ACC112 (cell line): ENCODE measurements around the gene NOTO.

Experiments used
- H2AFZ ChIP-seq: fragments of 200-600 bp; sonication (generic); one replicate; pipeline ENCODE4 v1.6.0; 2017; ENCODE audit warnings: antibody characterized with exemption, low read length; ENCODE audit not compliant: unreplicated experiment
- H3K27ac ChIP-seq: fragments of 200-600 bp; sonication (generic); 2 replicates; pipeline ENCODE4 v1.5.1; 2014; ENCODE audit warnings: low read depth, mild to moderate bottlenecking, antibody characterized with exemption, low read length, moderate library complexity
- H3K27me3 ChIP-seq: fragments of 200-600 bp; sonication (generic); 2 replicates; pipeline ENCODE4 v1.6.1; 2014; ENCODE audit warnings: mild to moderate bottlenecking, antibody characterized with exemption, low read length, moderate library complexity, mixed read lengths; ENCODE audit not compliant: insufficient read depth
- H3K36me3 ChIP-seq: fragments of 200-600 bp; sonication (generic); 2 replicates; pipeline ENCODE4 v1.6.1; 2016; ENCODE audit warnings: mild to moderate bottlenecking, antibody characterized with exemption, low read length, moderate library complexity, mixed read lengths; ENCODE audit not compliant: insufficient read depth
- H3K4me1 ChIP-seq: fragments of 200-600 bp; sonication (generic); one replicate; pipeline ENCODE4 v1.6.1; 2016; ENCODE audit warnings: low read length, mixed read lengths; ENCODE audit not compliant: insufficient read depth, unreplicated experiment, control insufficient read depth
- H3K4me3 ChIP-seq: fragments of 200-600 bp; sonication (generic); 2 replicates; pipeline ENCODE4 v1.5.1; 2014; ENCODE audit warnings: mild to moderate bottlenecking, low read depth, low read length
- H3K79me2 ChIP-seq: fragments of 200-600 bp; sonication (generic); one replicate; pipeline ENCODE4 v1.6.0; 2016; ENCODE audit warnings: low read length; ENCODE audit not compliant: control insufficient read depth, unreplicated experiment, insufficient read depth

NOTO gene

GRCh38 chr2:73235315-73236028 lies 33.1 kb downstream of the NOTO start:
- no peak overlapping the region for H2AFZ ChIP-seq
- H3K27me3 ChIP-seq: no peaks in the 10 kb centered on the region
- peak overlapping the region; percentile 85 for H3K4me3 ChIP-seq
- peaks cover 4% of the 10 kb centered on the region for H3K36me3 ChIP-seq
- peaks cover 40% of the 10 kb centered on the region for H3K4me1 ChIP-seq
- peaks cover 63% of the 10 kb centered on the region for H3K79me2 ChIP-seq
- H3K27ac ChIP-seq: no peak overlapping the region

GRCh38 chr2:73237168-73237567 lies 34.8 kb downstream of the NOTO start:
- peaks cover 74% of the 10 kb centered on the region for H3K79me2 ChIP-seq
- no peaks in the 10 kb centered on the region for H3K27me3 ChIP-seq
- peaks cover 12% of the 10 kb centered on the region for H3K36me3 ChIP-seq
- no peak overlapping the region for H3K27ac ChIP-seq
- H2AFZ ChIP-seq: no peak overlapping the region
- H3K4me3 ChIP-seq: no peak overlapping the region
- peaks cover 40% of the 10 kb centered on the region for H3K4me1 ChIP-seq

GRCh38 chr2:73238149-73238548 lies 35.8 kb downstream of the NOTO start:
- Histone ChIP-seq H3K4me1 (peaks cover 40% of the 10 kb centered on the region), H3K36me3 (peaks cover 19% of the 10 kb centered on the region), H2AFZ (no peak overlapping the region), H3K27me3 (no peaks in the 10 kb centered on the region), H3K4me3 (no peak overlapping the region), H3K27ac (peak overlapping the region; percentile 17; the same call in 1 of the 2 replicates), H3K79me2 (peaks cover 82% of the 10 kb centered on the region)

- Histone ChIP-seq H3K27me3 (no peaks in the 10 kb centered on the region), H2AFZ (no peak overlapping the region), H3K36me3 (peaks cover 25% of the 10 kb centered on the region), H3K27ac (no peak overlapping the region), H3K79me2 (peaks cover 87% of the 10 kb centered on the region), H3K4me1 (peaks cover 40% of the 10 kb centered on the region), H3K4me3 (no peak overlapping the region)
Observed at GRCh38 chr2:73238976-73239375, 36.6 kb downstream of the NOTO start.

- Histone ChIP-seq H3K79me2 (peaks cover 88% of the 10 kb centered on the region), H2AFZ (no peak overlapping the region), H3K36me3 (peaks cover 25% of the 10 kb centered on the region), H3K27ac (peak overlapping the region; percentile 54), H3K27me3 (no peaks in the 10 kb centered on the region), H3K4me1 (peaks cover 40% of the 10 kb centered on the region), H3K4me3 (peak overlapping the region; percentile 13; the same call in 1 of the 2 replicates)
Observed at GRCh38 chr2:73239776-73240175, 37.4 kb downstream of the NOTO start.

- H3K4me1 ChIP-seq: peaks cover 14% of the 10 kb centered on the region
- H3K36me3 ChIP-seq: peaks cover 39% of the 10 kb centered on the region
- no peak overlapping the region for H2AFZ ChIP-seq
- no peak overlapping the region for H3K4me3 ChIP-seq
- no peak overlapping the region for H3K27ac ChIP-seq
- H3K79me2 ChIP-seq: peaks cover 54% of the 10 kb centered on the region
- H3K27me3 ChIP-seq: no peaks in the 10 kb centered on the region
Observed at GRCh38 chr2:73243884-73244570, 41.7 kb downstream of the NOTO start.

- no peak overlapping the region for H2AFZ ChIP-seq
- H3K4me3 ChIP-seq: no peak overlapping the region
- H3K4me1 ChIP-seq: peaks cover 8% of the 10 kb centered on the region
- H3K79me2 ChIP-seq: peaks cover 49% of the 10 kb centered on the region
- H3K27me3 ChIP-seq: no peaks in the 10 kb centered on the region
- no peak overlapping the region for H3K27ac ChIP-seq
- peaks cover 43% of the 10 kb centered on the region for H3K36me3 ChIP-seq
Observed at GRCh38 chr2:73244580-73244979, 42.2 kb downstream of the NOTO start.

- no peak overlapping the region for H3K4me3 ChIP-seq
- no peak overlapping the region for H2AFZ ChIP-seq
- H3K36me3 ChIP-seq: peaks cover 45% of the 10 kb centered on the region
- H3K27me3 ChIP-seq: no peaks in the 10 kb centered on the region
- H3K4me1 ChIP-seq: no peaks in the 10 kb centered on the region
- H3K27ac ChIP-seq: no peak overlapping the region
- H3K79me2 ChIP-seq: peaks cover 30% of the 10 kb centered on the region
Observed at GRCh38 chr2:73246850-73247249, 44.5 kb downstream of the NOTO start.

GRCh38 chr2:73249636-73250035 lies 47.3 kb downstream of the NOTO start:
- Histone ChIP-seq H3K27ac (no peak overlapping the region), H3K4me1 (no peaks in the 10 kb centered on the region), H3K27me3 (no peaks in the 10 kb centered on the region), H3K4me3 (no peak overlapping the region), H3K79me2 (peaks cover 10% of the 10 kb centered on the region), H2AFZ (no peak overlapping the region), H3K36me3 (peaks cover 37% of the 10 kb centered on the region)

- H3K27me3 ChIP-seq: no peaks in the 10 kb centered on the region
- no peak overlapping the region for H3K27ac ChIP-seq
- peaks cover 4% of the 10 kb centered on the region for H3K79me2 ChIP-seq
- no peaks in the 10 kb centered on the region for H3K4me1 ChIP-seq
- no peak overlapping the region for H3K4me3 ChIP-seq
- H2AFZ ChIP-seq: no peak overlapping the region
- H3K36me3 ChIP-seq: peaks cover 32% of the 10 kb centered on the region
Observed at GRCh38 chr2:73250872-73251846, 48.8 kb downstream of the NOTO start.
